Superior temporal gyrus (tissue), 1 donor: Measurements from ENCODE around the gene GIPC1.

Experiments used
- DNase-seq: peaks from one replicate; pipeline ENCODE4 v3.0.0-alpha.2; 2016; ENCODE audit errors: extremely low spot score

Gene GIPC1

DNA sequence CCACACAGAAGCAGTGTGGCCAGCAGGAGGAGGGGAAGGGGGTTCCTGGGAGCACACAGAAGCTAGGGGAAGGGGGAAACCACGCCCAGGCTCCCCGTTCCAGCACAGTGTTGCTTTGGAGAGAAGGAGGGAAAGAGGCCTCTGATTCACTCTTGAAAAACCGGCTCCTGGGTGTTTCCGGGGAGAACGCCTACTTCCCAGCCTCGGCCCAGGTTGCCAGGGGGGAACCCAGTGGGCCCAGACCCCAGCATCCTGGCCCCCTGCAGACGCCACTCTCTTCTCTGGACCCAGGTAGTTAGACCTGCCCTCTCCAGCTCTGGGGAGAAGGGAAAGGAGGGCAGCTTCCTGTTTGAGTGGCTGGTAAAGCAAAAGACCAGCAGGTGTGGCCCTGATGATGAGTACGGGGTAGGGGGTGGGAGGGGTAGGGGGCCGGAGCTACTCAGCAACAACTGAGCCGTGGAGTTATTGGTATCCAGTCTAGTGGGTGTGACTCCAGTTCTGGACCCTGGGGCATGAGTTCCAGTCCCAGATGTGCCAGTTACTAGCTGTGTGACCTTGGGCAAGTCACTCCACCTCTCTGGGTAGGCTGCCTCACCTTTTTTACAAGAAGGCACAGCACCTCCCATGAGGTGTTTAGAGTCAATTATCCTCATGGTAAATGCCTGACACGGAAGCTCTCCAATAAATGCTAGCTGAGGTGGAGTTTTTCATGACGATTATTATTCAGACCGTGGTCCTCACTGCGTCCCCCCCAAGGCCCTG is 836 bp downstream of the GIPC1 start:
- DNase-seq: no peak

DNA sequence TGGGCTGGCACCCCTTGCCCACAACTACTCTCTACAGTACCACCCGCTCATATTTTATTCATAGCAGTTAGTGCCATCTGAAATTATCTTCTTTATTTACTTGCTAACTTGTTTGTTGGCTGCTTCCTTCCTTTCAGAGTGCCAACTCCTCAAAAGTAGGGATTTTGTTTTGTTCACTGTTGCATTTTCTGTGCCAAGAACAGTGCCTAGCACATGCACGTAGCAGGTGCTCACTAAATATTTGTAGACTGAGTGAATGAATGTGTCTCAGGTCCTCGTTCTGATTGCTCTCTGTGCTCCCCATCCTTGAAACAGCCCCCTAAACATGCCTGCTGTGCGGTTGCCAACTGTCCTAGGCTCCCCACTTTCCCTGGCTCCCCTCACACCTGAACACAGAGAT is 1.5 kb downstream of the GIPC1 start:
- DNase-seq: no peak

DNA sequence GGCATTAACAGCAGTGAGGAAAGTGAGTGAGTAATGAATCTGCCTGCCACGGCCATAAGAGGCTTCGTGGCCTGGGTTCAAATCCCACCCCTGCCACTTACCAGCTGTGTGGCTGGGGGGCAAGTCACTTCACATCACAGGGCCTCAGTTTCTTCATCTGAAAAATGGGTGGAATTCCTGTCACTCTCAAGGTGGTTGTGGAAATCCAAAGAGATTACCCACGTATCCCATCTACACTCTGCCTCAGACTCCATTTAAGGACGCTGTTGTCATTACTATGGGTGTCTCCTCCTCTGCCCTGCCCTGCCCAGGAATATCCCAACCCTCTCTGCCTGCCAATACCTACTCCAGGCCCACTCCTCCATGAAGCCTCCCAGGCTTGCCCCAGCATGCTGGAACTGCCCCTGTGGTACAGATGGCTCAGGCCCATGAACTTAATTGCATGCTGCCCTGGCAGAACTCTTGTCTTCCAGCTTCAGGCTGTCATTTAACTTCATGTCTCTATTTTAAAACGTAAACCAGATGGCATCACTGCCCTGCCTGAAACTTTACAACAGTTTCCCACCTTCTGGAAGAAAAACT is 3.1 kb downstream of the GIPC1 start:
- no peak for DNase-seq

DNA sequence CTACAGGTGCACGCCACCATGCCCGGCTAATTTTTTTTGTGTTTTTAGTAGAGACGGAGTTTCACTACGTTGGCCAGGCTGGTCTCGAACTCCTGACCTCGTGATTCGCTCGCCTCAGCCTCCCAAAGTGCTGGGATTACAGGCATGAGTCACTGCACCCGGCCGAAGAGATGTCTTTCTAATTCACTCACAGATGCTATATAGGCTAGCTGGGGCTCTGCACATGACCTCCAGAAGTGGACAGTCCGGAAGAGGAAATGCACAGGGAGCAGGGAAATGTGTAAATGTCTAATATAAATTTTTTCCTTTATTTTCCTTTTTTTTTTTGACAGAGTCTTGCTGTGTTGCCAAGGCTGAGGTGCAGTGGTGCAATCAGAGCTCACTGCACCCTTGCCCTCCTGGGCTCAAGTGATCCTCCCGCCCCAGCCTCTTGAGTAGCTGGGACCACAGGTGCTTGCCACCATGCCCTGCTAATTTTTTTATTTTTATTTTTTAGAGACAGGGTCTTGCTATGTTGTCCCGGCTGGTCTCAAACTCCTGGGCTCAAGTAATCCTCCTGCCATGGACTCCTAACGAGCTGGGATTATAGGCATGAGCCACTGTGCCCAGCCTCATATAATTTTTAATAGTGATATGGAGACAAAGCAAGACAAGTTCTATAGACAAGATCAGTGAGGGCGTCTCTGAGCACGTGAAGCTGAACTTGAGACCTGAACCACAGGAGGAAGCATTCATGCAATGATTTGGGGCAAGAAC is 8.4 kb downstream of the GIPC1 start:
- no peak for DNase-seq

DNA sequence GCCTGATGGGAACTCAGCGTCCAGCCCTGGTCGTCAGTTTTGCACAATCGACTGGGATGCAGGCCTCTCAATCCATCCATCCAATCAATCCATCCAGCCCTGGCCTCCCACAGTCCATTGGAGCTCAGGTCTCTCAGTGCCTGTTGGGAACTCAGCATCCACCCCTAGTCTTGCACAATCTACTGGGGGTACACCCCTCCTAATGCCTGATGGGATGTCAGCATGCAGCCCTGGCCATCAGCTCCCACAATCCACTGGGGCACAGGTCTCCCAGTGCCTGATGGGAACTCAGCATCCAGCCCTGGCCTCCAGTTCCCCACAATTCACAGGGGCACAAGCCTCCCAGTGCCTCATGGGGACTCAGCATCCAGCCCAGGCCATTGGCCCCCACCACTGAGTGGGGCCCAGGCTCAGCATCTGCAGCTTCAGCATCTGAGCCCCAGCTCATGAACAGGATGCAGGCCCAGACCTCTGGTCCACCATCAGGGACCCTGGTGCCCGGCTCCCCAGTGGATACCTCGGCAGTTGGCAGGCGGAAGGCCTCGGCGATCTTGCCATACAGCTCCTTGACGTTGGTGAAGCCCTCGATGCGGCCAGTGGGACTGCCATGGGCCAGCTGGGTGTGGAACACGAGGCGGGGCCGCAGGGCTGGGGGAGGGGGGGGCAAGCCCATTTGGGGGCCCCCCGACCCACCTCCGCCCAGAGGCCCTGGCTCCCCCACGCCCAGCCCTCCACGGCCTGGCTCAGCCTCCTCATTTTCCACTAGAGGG is 13.6 kb downstream of the GIPC1 start:
- no peak for DNase-seq

DNA sequence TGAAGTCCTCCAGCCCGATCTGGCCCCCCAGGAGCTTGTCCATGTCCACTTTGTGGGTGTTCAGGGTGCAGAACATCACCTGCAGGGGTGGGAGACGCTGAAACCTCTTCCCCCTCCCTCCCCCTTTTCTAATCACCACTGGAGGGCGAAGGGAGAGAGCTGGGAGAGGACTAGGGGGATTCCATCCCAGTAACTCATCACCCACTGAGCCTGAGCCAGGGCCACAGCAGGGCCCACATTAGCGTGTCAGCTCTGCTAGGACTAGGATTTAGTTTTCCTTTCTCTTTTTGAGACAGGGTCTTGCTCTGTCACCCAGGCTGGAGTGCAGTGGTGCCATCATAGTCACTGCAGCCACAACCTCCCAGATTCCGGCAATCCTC is 15.2 kb downstream of the GIPC1 start:
- DNase-seq: no peak

DNA sequence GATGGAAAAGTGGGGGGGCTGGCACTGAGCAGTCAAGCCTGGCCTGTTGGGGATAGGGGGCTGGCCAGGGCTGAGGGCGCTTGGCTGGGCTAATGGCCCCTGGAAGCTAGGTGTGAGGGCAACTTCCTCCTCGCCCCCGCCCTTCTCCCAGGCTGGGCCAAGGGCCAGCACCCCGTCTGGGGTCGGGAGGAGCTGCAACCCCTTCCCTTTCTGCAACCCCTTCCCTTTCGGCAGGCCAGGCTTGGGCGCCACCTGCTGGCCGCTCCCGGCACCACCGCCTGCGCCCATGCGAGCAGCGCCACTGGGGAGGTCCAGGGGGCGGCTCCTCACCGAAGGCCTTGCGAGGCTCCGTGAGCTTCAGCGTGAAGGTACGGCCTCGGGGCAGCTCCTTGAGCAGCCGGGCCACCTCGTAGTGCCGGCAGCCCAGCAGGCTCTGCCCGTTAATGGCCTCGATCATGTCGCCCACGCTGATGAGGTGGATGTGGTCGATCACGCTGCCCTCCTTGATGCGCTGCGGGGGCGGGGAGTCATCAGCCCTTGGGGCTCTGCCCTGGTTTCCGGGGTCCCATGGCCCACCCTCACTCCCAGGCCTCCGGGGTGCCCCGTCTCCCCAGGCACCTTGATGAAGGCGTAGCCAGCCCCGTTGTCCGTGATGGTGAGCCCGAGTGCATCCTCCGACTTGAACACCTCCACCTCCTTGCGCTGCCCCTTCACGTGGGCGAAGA is 15.8 kb downstream of the GIPC1 start:
- DNase-seq: peak; percentile 14

DNA sequence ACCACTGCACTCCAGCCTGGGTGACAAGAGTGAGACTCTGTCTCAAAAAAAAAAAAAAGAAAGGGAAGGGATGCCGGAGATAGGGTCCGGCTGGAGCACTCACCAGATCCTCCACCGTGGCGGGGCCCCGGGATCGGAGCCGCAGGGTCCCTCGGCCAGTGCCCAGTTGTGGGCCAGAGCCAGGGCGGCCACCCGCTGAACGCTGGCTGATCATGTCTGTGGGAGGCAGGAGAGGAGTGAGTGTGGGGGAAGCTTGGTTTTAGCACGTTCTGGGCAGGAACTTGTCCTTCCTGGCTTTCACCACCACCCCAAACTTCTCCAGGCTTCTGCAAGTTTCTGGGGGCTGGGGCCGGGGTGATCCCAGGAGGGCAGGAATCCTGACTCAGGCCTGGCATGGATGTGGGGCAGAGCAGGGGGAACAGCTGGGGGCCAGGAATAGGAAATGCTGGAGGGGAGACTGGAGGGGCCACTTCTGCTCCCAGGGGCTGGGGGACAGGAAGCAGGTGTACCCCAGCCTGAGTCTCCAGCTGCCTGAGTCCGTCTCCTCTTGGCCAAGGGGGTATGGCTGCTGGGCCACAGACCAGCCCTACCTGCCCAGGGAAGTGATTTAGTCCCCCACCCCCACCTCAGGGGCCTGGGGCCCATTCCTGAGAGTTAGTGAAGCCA is 16.5 kb downstream of the GIPC1 start:
- DNase-seq: no peak

DNA sequence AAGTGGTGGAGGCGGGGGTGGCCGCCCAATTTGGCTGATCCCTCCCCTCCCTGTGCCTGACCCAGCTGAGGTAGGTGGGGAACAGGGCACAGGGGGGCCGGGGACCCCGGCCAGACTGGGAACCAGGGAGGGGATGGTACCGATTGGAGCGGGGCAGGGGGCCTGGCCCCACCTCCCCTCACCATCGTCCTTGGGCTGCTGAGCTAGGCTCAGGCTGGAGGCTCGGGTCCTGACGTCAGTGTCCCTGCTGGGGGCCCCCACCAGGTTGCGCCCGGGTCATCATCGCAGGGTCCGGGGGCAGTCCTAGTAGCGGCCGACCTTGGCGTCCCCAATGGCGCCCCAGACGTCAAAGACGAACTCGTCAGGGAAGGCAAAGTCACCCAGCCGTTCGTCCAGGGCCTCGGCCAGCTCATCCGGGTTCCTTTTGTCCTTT is 17.8 kb downstream of the GIPC1 start:
- no peak for DNase-seq

DNA sequence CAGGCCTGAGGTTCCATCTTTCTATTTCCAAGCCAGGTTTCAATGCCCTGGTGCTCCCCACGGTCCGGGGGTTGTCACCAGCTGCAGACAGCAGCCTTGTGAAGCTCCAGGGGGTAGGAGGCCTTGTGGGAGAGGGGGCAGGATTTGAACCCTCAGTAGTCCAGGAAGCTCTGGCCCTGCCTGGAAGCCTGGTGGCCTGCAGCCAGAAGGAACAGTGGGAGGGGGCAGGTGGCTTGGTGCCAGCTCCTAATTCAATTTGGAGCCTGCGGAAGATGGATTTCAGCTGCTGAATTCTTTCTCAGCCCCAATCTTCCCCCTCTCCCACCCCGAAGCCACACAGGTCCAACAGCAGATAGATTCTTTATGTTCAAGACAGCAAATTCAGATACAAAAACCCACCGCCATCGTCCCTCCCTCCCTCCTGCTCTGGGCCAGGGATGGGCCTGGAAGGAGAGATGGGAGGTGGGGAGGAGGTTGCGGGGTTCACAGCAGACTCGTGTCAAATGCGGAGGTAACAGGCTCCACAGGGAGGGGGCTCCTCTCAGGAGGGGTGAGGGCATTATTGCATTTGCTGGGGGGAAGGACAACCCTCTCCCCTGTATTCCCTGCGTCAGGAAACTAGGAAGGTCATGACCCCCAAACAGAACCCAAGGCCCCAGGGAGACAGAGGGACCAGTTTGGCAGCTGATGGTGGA is 18.4 kb downstream of the GIPC1 start:
- DNase-seq: no peak

DNA sequence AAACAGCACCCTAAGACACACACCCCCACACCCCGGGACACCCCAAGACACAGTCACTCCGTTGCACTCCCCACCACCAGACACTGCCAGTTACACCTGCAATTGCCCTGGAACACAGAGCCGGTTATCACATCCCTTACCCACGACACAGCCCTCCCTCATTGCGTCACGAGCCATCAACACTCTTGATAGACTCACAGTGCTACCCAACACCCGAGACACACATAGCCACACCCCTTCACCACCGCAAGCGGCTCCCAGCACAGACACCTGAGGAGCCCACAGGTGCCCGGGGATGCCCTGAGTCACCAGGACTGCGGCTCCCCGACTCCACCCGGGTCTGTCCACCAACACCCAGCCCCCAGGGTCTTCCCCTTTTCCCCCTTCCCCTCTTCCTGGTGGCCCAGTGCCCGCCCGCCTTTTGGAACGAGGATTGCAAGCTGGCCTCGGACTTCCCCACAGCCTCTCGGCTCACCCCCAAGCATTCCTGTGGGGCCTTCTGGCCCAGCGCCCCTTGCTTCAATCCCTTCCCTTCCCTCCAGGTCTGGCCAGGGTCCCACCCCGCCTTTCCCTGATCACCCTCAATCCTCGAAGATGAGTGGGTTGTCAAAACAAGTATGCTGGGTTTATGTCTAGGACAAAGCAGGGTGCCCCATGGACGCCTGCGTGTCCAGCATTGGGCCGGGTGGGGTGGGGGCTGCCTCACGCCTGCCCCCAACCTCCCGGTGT is 19.1 kb downstream of the GIPC1 start:
- DNase-seq: no peak

DNA sequence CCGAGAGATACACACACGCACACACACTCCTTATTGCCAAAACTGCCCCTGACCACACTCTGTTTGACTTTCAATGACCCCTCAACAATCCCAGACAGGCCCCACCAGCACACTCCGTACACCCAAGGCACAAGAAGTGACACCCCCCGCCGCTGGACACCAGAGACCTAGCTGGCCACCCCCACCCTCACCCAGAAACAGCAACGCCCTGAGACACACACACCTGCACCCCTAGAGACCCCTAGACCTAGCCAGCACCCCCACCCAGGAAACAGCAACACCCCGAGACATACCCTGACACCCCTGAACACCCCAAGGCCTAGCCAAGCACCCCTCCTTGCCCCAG is 19.6 kb downstream of the GIPC1 start:
- no peak for DNase-seq

DNA sequence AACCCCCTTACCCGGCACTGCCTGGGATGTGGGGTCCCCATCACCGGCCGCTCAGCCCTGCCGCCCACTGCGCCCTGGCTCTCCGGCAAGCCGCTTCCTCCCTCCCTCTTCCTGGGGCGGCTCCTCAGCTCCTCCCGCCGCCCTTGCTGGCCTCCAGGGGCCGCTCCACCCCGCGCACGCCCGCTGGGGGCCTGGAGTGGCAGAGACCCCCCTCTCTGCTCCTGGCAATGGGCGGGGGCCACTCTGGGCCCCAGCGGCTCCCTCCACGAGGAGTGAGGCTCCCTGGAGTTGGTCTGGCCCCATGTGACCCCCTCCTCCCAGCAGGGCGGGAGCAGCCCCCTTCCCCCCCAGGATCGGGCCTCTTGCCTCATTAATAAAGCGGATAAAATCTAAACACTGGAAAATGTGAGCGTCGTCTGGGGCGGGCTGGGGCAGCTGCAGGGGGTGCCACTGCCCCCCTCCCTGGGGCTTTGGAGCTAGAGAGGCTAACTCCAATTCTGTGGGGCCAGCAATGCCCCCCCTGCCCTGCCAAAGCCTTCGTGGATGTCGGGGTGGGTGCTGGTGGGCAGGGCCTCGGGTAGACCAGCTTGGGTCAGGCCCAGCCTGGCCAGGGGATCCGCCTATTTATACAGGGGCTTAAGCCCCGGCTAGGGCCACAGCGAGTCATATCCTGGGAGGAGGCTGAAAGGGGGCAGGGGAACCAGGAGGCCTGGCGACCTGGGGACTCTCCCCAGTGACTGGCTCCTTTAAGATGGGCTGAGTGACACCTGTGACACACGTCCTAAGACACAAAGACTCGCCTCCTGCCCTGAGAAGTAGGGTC is 20.5 kb downstream of the GIPC1 start, which contains the start of gene PTGER1:
Gene PTGER1 (minus strand): TSS at position 104 of the 823 bp plus-strand sequence. CDS start 1,034 bp downstream, outside the sequence.
- DNase-seq: no peak

DNA sequence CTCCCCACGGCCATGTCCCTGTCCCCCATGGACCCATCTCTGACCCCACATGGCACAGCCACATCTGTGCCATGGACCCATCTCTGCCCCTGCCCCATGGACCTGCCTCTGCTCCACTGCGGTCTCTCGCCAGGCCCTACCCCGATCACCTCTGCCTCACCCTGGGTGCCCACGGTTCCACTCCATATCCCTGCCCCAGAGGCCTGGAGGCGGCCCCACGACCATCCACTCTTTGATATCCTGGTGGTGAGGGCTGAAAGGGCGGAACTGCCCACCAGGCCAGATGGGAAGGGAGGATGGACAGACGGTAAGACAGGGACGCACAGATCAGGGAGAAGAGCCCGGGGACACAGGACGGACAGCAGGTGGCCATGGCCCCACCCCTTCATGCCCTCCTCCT is 21.1 kb downstream of the GIPC1 start:
- no peak for DNase-seq

DNA sequence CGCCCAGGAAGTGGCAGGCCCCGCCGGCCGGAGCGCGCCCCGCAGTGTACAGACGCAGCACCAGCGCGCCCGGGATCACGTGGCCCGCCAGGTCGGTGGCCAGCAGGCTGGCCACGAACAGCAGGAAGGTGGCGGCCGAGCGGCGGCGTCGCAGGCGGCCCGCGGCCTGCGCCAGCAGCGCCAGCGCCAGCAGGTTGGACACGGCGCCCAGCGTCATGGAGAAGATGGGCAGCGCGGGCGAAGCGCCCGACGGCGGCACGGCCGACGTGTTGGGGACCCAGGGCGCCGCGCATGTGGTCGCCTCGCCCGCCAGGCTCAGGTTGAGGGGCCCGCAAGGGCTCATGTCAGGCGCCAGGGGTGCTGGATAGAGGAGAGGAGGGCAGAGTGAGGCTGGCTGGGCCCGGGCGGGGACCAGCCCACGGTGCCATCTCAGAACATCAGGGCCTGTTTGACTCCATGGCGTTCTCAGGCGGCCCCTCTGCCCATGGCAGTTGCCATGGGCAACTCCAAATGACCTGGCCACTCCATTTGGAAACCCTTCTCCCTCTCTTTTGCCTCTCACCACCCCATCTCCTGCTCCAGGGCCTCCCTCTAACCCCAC is 21.8 kb downstream of the GIPC1 start:
- no peak for DNase-seq

DNA sequence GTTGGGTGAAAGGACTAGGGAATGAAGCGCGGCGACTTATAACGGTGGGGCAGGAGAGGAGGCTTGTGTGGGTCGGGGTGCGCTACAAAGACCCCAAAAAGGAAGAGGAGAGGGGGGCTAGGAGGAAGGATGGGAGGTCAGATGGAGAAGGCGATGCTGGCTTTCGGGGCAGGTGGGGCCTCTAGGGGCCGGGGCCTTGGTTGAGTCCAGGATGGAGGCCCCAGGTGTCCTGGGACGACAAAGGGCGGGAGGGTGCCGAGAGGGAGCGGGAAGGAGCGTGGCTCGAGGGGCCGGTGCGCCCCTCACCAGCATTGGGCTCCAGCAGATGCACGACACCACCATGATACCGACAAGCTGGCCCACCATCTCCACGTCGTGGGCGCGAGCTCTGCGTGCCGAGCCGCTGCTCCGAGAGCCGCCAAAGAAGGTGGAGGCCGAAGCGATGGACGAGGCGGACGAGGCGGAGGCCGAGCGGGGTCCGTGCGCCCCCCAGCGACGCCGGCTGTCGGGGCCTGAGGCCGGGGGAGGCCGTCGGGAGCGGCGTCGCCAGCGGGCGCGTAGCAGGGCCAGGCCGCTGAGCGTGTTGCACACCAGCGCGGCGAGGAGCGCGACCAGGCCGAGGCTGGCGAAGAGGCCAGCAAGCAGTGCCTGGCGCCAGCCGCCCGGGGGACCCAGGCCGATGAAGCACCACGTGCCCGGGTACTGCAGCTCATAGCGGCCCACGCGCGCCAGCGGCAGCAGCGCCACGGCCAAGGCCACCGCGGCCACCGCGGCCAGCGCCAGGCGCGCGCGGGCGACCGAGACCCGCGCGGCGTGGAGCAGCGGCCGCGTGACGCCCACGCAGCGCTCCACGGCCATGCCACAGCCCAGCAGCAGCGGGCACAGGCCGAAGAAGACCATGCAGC is 22.6 kb downstream of the GIPC1 start:
- DNase-seq: no peak

DNA sequence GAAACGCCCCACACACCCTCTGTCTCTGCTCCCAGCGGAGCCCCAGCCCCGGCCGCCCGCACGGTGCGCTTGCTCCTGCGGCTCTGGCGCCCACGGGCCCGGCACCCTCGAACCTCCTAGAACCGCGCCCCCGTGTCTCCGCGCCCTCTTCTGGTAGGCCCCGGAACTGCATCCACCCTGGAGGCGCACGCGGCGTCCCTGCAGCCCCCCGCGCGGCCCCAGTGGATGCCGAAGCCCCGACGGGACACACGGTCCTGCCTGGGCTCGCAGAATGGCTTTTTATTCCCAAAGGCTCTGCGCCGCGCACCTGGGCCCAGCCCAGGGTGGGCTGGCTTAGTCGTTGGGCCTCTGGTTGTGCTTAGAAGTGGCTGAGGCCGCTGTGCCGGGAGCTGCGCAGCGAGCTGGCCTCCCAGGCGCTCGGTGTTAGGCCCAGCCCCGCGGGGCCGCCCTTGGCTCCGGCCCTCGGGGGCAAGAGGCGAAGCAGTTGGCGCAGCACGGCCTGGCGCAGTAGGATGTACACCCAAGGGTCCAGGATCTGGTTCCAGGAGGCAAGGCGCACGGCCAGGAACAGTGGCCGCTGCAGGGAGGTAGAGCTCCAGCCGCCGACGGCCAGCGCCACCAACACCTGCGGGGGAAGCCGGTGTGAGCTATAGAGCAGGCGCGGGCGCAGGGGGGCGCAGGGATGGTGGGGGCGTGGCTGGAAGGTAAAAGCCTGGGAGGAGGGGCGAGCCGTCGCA is 23.6 kb downstream of the GIPC1 start:
- peak; percentile 54 for DNase-seq
